ENCODE data around the gene UNC45B. TPM values are rescaled to one million over a fixed set of nuclear protein-coding genes. Genes with fewer than 3 reads are reported as not detected.

Gene UNC45B
- total and polyA plus RNA-seq, 2 of the 13 experiments (the other 11 are each of a cell fraction or from before 2014, with no cell fraction given), result 0.01 TPM; not detected in 1

GRCh38 chr17:35169835-35170363 is 22.3 kb downstream of the UNC45B start:
- in situ Hi-C loops (cut with HindIII; ENCODE audit: extremely low pct_ligation_motif_present, low pct_unique_long_range_greater_than_20kb) (loop anchor here (10.0 kb wide), 1 partner anchor 365 kb away; the partner anchor contains the start of gene SLFN12L), intact Hi-C loops (cut with micrococcal nuclease; ENCODE audit: unreplicated experiment) (no loop called here)
- Histone ChIP-seq H3K4me3 (replicated peaks in 1 of 3; ENCODE audit: insufficient read depth in 1 of 3, low read depth in 2 of 3, low read length in 3 of 3) (no peak overlapping the region), H4K20me1 (ENCODE audit: insufficient read depth, low read length) (no peaks in the 10 kb centered on the region), H3K27me3 (ENCODE audit: control insufficient read depth in 1 of 2, insufficient read depth in 2 of 2, low read length in 2 of 2) (peaks cover 0 to 19% of the 10 kb centered on the region in 2 experiments; a peak in 4 of 5 replicates), H3K79me2 (ENCODE audit: insufficient read depth, low read length) (no peaks in the 10 kb centered on the region), H3K36me3 (replicated peaks in 1 of 2; ENCODE audit: control insufficient read depth in 1 of 2, insufficient read depth in 2 of 2, low read length in 2 of 2) (no peaks in the 10 kb centered on the region), H3K9ac (ENCODE audit: insufficient read depth, low read depth, low read length) (no peak overlapping the region), H2AFZ (ENCODE audit: low read length) (no peak overlapping the region), H3K27ac (ENCODE audit: extremely low read length, insufficient read depth, low read length) (no peak overlapping the region), H3K4me1 (ENCODE audit: insufficient read depth, low read length) (no peaks in the 10 kb centered on the region), H3K4me2 (ENCODE audit: low read depth, low read length) (no peak overlapping the region), H3K9me3 (ENCODE audit: low read length) (no peaks in the 10 kb centered on the region)
- no TSS peak for BruUV-seq (replicated peaks)
- no peak for DNase-seq (ENCODE audit: low spot score)
- POLR2A ChIA-PET, result no interaction called here
- TF ChIP-seq EZH2 (conservative IDR thresholded peaks at IDR 0.05; ENCODE audit: low read depth, low read length) (no peak), ISL2 (CRISPR knock-in tag; IDR thresholded peaks at IDR 0.05) (no peak), REST (IDR thresholded peaks at IDR 0.05; ENCODE audit: borderline replicate concordance in 1 of 2, low read depth in 1 of 2, low read length in 2 of 2) (no peak), ZNF639 (CRISPR knock-in tag; conservative IDR thresholded peaks at IDR 0.05) (no peak), ZFYVE20 (CRISPR knock-in tag; IDR thresholded peaks at IDR 0.05; ENCODE audit: borderline replicate concordance, low read depth) (no peak), TEAD2 (CRISPR knock-in tag; IDR thresholded peaks at IDR 0.05) (no peak), TBL1XR1 (IDR thresholded peaks at IDR 0.05; ENCODE audit: borderline replicate concordance, low read length, partially characterized antibody) (no peak), AGO1 (IDR thresholded peaks at IDR 0.05; ENCODE audit: low read depth, low read length, poor library complexity, severe bottlenecking) (no peak), MED8 (CRISPR knock-in tag; IDR thresholded peaks at IDR 0.05; ENCODE audit: insufficient replicate concordance) (no peak), ZNF10 (CRISPR knock-in tag; IDR thresholded peaks at IDR 0.05; ENCODE audit: borderline replicate concordance, low read depth) (no peak), HNF1B (CRISPR knock-in tag; IDR thresholded peaks at IDR 0.05) (no peak), ZNF282 (IDR thresholded peaks at IDR 0.05; ENCODE audit: partially characterized antibody) (no peak), ZNF503 (CRISPR knock-in tag; IDR thresholded peaks at IDR 0.05) (no peak)
- no peak for FAIRE-seq
- ATAC-seq, result no peak
- WGBS (ENCODE audit: low lambda C conversion rate), result 11% methylated on average over 12 of the region's 17 CpGs
- CTCF ChIA-PET (ENCODE audit: low intra/inter-chr PET ratio, low total read pairs), result no interaction called here
